OCI-LY7 (cell line): ENCODE results near the gene THAP8. TPM values are rescaled to one million over a fixed set of nuclear protein-coding genes. Genes with fewer than 3 reads are reported as not detected.

Experiments used
- total RNA-seq, 2 experiments: library from RNA; depleted of rRNA in 1 of 2; stranded (reverse); fragments of >200 nt in 1 of 2; shearing (Covaris generic) in 1 of 2; gene quantifications; 2 replicates each; pipeline ENCODE4 v1.2.3, GENCODE V29; 2014 to 2022

The THAP8 gene
- total RNA-seq, 2 experiments from 2014 or later, result 7.3 TPM

Other genes starting within 250 kb of the THAP8 start
- not detected in 2 replicates for gene PRODH2, start 241.4 kb downstream of the THAP8 start, total RNA-seq (2014; rRNA removed; shearing (Covaris generic))
- gene PRODH2, start 241.4 kb downstream of the THAP8 start, total RNA-seq (2022), result not detected in 2 replicates
- not detected in 2 replicates for gene NPHS1, start 201.8 kb downstream of the THAP8 start, total RNA-seq (2014; rRNA removed; shearing (Covaris generic))
- not detected in 2 replicates for gene NPHS1, start 201.8 kb downstream of the THAP8 start, total RNA-seq (2022)
- gene KIRREL2, start 197.4 kb downstream of the THAP8 start, total RNA-seq (2014; rRNA removed; shearing (Covaris generic)), result 0.95 and 1.4 TPM in 2 replicates
- 2.0 and 2.2 TPM in 2 replicates for gene KIRREL2, start 197.4 kb downstream of the THAP8 start, total RNA-seq (2022)
- gene APLP1, start 185.7 kb downstream of the THAP8 start, total RNA-seq (2014; rRNA removed; shearing (Covaris generic)), result 0.13 TPM in 1 of 2 replicates, not detected in the other
- 0.70 and 1.2 TPM in 2 replicates for gene APLP1, start 185.7 kb downstream of the THAP8 start, total RNA-seq (2022)
- gene NFKBID, start 153.7 kb downstream of the THAP8 start, total RNA-seq (2014; rRNA removed; shearing (Covaris generic)), result 48.6 and 57.4 TPM in 2 replicates
- 40.5 and 42.6 TPM in 2 replicates for gene NFKBID, start 153.7 kb downstream of the THAP8 start, total RNA-seq (2022)
- 8.1 and 15.0 TPM in 2 replicates for gene HCST, start 151.8 kb downstream of the THAP8 start, total RNA-seq (2014; rRNA removed; shearing (Covaris generic))
- 25.2 and 36.0 TPM in 2 replicates for gene HCST, start 151.8 kb downstream of the THAP8 start, total RNA-seq (2022)
- not detected in 2 replicates for gene TYROBP, start 146.0 kb downstream of the THAP8 start, total RNA-seq (2014; rRNA removed; shearing (Covaris generic))
- not detected in 2 replicates for gene TYROBP, start 146.0 kb downstream of the THAP8 start, total RNA-seq (2022)
- 2.8 and 3.1 TPM in 2 replicates for gene LRFN3, start 117.9 kb downstream of the THAP8 start, total RNA-seq (2014; rRNA removed; shearing (Covaris generic))
- 3.4 and 6.0 TPM in 2 replicates for gene LRFN3, start 117.9 kb downstream of the THAP8 start, total RNA-seq (2022)
- 52.6 and 60.9 TPM in 2 replicates for gene SDHAF1, start 59.1 kb downstream of the THAP8 start, total RNA-seq (2014; rRNA removed; shearing (Covaris generic))
- 24.2 and 26.1 TPM in 2 replicates for gene SDHAF1, start 59.1 kb downstream of the THAP8 start, total RNA-seq (2022)
- gene SYNE4, start 45.5 kb downstream of the THAP8 start, total RNA-seq (2014; rRNA removed; shearing (Covaris generic)), result 0.26 and 2.7 TPM in 2 replicates
- 3.1 and 4.5 TPM in 2 replicates for gene SYNE4, start 45.5 kb downstream of the THAP8 start, total RNA-seq (2022)
- gene ALKBH6, start 40.1 kb downstream of the THAP8 start, total RNA-seq (2014; rRNA removed; shearing (Covaris generic)), result 19.5 and 29.0 TPM in 2 replicates
- gene ALKBH6, start 40.1 kb downstream of the THAP8 start, total RNA-seq (2022), result 28.7 and 38.2 TPM in 2 replicates
- gene CLIP3, start 21.4 kb downstream of the THAP8 start, total RNA-seq (2014; rRNA removed; shearing (Covaris generic)), result 0.66 TPM in 1 of 2 replicates, not detected in the other
- gene CLIP3, start 21.4 kb downstream of the THAP8 start, total RNA-seq (2022), result 2.4 and 2.6 TPM in 2 replicates
- gene WDR62, start 612 bp upstream of the THAP8 start, total RNA-seq (2014; rRNA removed; shearing (Covaris generic)), result 39.0 and 44.5 TPM in 2 replicates
- gene WDR62, start 612 bp upstream of the THAP8 start, total RNA-seq (2022), result 60.2 and 65.4 TPM in 2 replicates
- gene OVOL3, start 56.9 kb upstream of the THAP8 start, total RNA-seq (2014; rRNA removed; shearing (Covaris generic)), result not detected in 2 replicates
- not detected in 2 replicates for gene OVOL3, start 56.9 kb upstream of the THAP8 start, total RNA-seq (2022)
- 149 and 151 TPM in 2 replicates for gene POLR2I, start 60.6 kb upstream of the THAP8 start, total RNA-seq (2014; rRNA removed; shearing (Covaris generic))
- gene POLR2I, start 60.6 kb upstream of the THAP8 start, total RNA-seq (2022), result 76.0 and 78.6 TPM in 2 replicates
- gene TBCB, start 61.2 kb upstream of the THAP8 start, total RNA-seq (2014; rRNA removed; shearing (Covaris generic)), result 198 and 200 TPM in 2 replicates
- 133 and 136 TPM in 2 replicates for gene TBCB, start 61.2 kb upstream of the THAP8 start, total RNA-seq (2022)
- 125 and 166 TPM in 2 replicates for gene CAPNS1, start 85.8 kb upstream of the THAP8 start, total RNA-seq (2014; rRNA removed; shearing (Covaris generic))
- 337 and 339 TPM in 2 replicates for gene CAPNS1, start 85.8 kb upstream of the THAP8 start, total RNA-seq (2022)
- not detected in 2 replicates for gene COX7A1, start 98.2 kb upstream of the THAP8 start, total RNA-seq (2014; rRNA removed; shearing (Covaris generic))
- not detected in 2 replicates for gene COX7A1, start 98.2 kb upstream of the THAP8 start, total RNA-seq (2022)
- 2.1 and 2.8 TPM in 2 replicates for gene ZNF565, start 160.4 kb upstream of the THAP8 start, total RNA-seq (2014; rRNA removed; shearing (Covaris generic))
- 3.2 and 4.0 TPM in 2 replicates for gene ZNF565, start 160.4 kb upstream of the THAP8 start, total RNA-seq (2022)
- 67.4 and 69.4 TPM in 2 replicates for gene ZNF146, start 160.8 kb upstream of the THAP8 start, total RNA-seq (2014; rRNA removed; shearing (Covaris generic))
- gene ZNF146, start 160.8 kb upstream of the THAP8 start, total RNA-seq (2022), result 85.1 and 86.3 TPM in 2 replicates